MM.1S (cell line): ENCODE data around the gene CMTM7.

Experiments
- DNase-seq: peaks from one replicate; pipeline ENCODE4 v3.0.0-alpha.2; 2015
- H2AFZ ChIP-seq: fragments of 300-600 bp; sonication (generic); 2 replicates; pipeline ENCODE4 v1.6.0; 2016; ENCODE audit warnings: antibody characterized with exemption, low read length
- H3F3A ChIP-seq: fragments of 300-600 bp; sonication (generic); 2 replicates; pipeline ENCODE4 v1.6.1; 2016; ENCODE audit warnings: mild to moderate bottlenecking, antibody characterized with exemption, low read length, moderate library complexity, mixed read lengths; ENCODE audit not compliant: insufficient read depth
- H3K27ac ChIP-seq: fragments of 300-600 bp; sonication (generic); 2 replicates; pipeline ENCODE4 v1.5.1; 2016; ENCODE audit warnings: mild to moderate bottlenecking, low read length
- H3K27me3 ChIP-seq: fragments of 300-600 bp; sonication (generic); replicated peaks from 2 replicates; pipeline ENCODE4 v1.6.0; 2016; ENCODE audit warnings: low read length; ENCODE audit not compliant: insufficient read depth
- H3K36me3 ChIP-seq: fragments of 300-600 bp; sonication (generic); replicated peaks from 2 replicates; pipeline ENCODE4 v1.6.1; 2016; ENCODE audit warnings: mild to moderate bottlenecking, low read length, mixed read lengths; ENCODE audit not compliant: insufficient read depth
- H3K4me1 ChIP-seq: fragments of 300-600 bp; sonication (generic); 2 replicates; pipeline ENCODE4 v1.6.1; 2016; ENCODE audit warnings: low read length, mixed read lengths
- H3K4me2 ChIP-seq: fragments of 300-600 bp; sonication (generic); 2 replicates; pipeline ENCODE4 v1.6.0; 2016; ENCODE audit warnings: low read depth, low read length
- H3K4me3 ChIP-seq: fragments of 300-600 bp; sonication (generic); 2 replicates; pipeline ENCODE4 v1.5.1; 2016; ENCODE audit warnings: low read length, mixed read lengths
- H3K79me2 ChIP-seq: fragments of 300-600 bp; sonication (generic); 2 replicates; pipeline ENCODE4 v1.6.1; 2016; ENCODE audit warnings: mixed run types, low read length, mixed read lengths
- H3K9ac ChIP-seq: fragments of 300-600 bp; sonication (generic); 2 replicates; pipeline ENCODE4 v1.6.1; 2016; ENCODE audit warnings: low read length, mixed read lengths
- H3K9me2 ChIP-seq: fragments of 300-600 bp; sonication (generic); replicated peaks from 2 replicates; pipeline ENCODE4 v1.6.1; 2016; ENCODE audit warnings: mild to moderate bottlenecking, low read length, mixed read lengths; ENCODE audit not compliant: insufficient read depth
- H3K9me3 ChIP-seq: fragments of 300-600 bp; sonication (generic); replicated peaks from 2 replicates; pipeline ENCODE4 v1.6.1; 2016; ENCODE audit warnings: mild to moderate bottlenecking, low read length, mixed read lengths; ENCODE audit not compliant: insufficient read depth
- H4K20me1 ChIP-seq: fragments of 300-600 bp; sonication (generic); 2 replicates; pipeline ENCODE4 v1.6.1; 2016; ENCODE audit warnings: mild to moderate bottlenecking, low read length, moderate library complexity, mixed read lengths; ENCODE audit not compliant: insufficient read depth
- EZH2 ChIP-seq: fragments of 300-600 bp; sonication (generic); optimal IDR thresholded peaks from 2 replicates; pipeline ENCODE3; 2017; ENCODE audit warnings: low read depth, mild to moderate bottlenecking, antibody characterized with exemption, low read length, mixed read lengths
- EZH2phosphoT487 ChIP-seq: fragments of 300-600 bp; sonication (generic); IDR thresholded peaks from 2 replicates; pipeline ENCODE4 v1.6.1; 2018; ENCODE audit warnings: antibody characterized with exemption, low read length
- TF ChIP-seq, protein P1 (sequence below): fragments of 300-600 bp; sonication (generic); IDR thresholded peaks from 2 replicates; pipeline ENCODE4 v1.5.1; 2016; ENCODE audit warnings: antibody characterized with exemption, low read length, mixed read lengths

The CMTM7 gene

DNA sequence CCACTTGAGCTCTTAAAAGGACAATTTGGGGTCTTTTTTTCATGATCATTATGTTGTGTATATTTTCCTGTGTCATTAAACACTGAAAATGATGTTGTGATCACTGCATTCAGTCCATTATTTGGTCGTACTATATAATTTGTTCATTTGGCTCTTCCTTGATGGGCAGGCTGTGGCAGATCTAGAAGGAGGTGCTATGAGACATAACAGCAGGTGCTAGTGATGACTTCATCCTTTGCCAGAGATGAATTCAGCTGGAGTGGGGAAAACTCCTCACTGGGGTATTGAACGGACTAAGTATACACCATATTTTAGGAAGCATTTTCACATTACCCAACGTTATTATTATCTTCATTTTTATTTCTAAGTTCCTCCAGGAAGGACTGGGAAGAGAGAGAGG is 12.0 kb downstream of the CMTM7 start:
- Histone ChIP-seq H3K4me1 (peaks cover 11% of the 10 kb centered on the region), H3K79me2 (no peaks in the 10 kb centered on the region; the same call in 1 of the 2 replicates), H4K20me1 (no peaks in the 10 kb centered on the region), H3K9me2 (no peaks in the 10 kb centered on the region), H3K36me3 (no peaks in the 10 kb centered on the region), H3K4me3 (no peak overlapping the region), H3K27me3 (no peaks in the 10 kb centered on the region), H3F3A (peaks cover 7% of the 10 kb centered on the region; the same call in 1 of the 2 replicates), H3K9me3 (no peaks in the 10 kb centered on the region), H3K27ac (no peak overlapping the region), H3K4me2 (no peak overlapping the region), H3K9ac (no peak overlapping the region), H2AFZ (no peak overlapping the region)
- DNase-seq = no peak
- no peak for TF ChIP-seq EZH2phosphoT487
- no peak for TF ChIP-seq EZH2
- TF ChIP-seq, protein P1, sequence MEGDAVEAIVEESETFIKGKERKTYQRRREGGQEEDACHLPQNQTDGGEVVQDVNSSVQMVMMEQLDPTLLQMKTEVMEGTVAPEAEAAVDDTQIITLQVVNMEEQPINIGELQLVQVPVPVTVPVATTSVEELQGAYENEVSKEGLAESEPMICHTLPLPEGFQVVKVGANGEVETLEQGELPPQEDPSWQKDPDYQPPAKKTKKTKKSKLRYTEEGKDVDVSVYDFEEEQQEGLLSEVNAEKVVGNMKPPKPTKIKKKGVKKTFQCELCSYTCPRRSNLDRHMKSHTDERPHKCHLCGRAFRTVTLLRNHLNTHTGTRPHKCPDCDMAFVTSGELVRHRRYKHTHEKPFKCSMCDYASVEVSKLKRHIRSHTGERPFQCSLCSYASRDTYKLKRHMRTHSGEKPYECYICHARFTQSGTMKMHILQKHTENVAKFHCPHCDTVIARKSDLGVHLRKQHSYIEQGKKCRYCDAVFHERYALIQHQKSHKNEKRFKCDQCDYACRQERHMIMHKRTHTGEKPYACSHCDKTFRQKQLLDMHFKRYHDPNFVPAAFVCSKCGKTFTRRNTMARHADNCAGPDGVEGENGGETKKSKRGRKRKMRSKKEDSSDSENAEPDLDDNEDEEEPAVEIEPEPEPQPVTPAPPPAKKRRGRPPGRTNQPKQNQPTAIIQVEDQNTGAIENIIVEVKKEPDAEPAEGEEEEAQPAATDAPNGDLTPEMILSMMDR = no peak

DNA sequence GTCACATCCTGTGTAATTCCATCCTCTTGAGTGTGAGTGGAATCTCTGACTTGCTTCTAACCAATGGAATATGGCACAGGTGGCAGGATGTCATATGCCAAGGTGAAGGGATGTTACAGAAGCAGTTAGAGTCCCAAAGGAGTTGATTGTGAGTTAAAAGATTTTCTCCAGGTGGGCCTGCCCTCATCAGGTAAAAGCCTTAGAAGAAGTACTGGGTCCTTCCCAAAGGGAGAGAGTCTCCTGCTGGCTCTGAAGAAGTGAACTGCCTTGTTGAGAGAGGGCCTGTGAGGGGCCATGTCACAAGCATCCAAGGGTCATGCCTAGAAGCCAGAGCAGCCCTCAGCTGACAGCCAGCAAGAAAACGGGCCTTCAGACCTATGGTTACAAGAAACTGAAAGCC is 13.1 kb downstream of the CMTM7 start:
- Histone ChIP-seq H3K36me3 (no peaks in the 10 kb centered on the region), H3K9ac (no peak overlapping the region), H3F3A (peaks cover 7% of the 10 kb centered on the region; the same call in 1 of the 2 replicates), H3K4me1 (peaks cover 11% of the 10 kb centered on the region), H3K79me2 (no peaks in the 10 kb centered on the region), H3K27ac (no peak overlapping the region), H3K4me3 (no peak overlapping the region), H3K4me2 (no peak overlapping the region), H3K9me2 (no peaks in the 10 kb centered on the region), H4K20me1 (no peaks in the 10 kb centered on the region), H3K27me3 (no peaks in the 10 kb centered on the region), H2AFZ (no peak overlapping the region), H3K9me3 (no peaks in the 10 kb centered on the region)
- DNase-seq = no peak
- TF ChIP-seq EZH2 = no peak

DNA sequence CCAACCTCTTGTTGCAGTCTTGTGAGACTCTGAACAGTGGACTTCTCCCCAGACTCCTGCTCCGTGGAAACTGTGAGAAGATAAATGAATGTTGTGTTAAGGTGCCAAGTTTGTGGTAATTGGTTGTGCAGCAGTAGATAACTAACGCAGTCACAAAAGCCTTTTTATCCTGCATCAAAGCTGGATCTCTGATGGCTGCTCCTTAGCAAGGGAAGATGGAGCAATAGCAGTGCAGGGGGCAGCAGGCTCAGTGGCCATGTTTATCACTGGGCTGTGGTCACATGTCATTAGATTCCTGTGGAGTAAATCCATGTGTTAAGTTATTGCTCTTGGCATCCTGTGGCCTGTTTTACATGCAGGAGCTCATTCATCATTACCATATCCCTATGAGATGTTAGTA is 13.5 kb downstream of the CMTM7 start:
- Histone ChIP-seq H3K27ac (no peak overlapping the region), H3K4me3 (no peak overlapping the region), H3K79me2 (no peaks in the 10 kb centered on the region), H3K9me3 (no peaks in the 10 kb centered on the region), H3K36me3 (no peaks in the 10 kb centered on the region), H3K9ac (no peak overlapping the region), H3K4me2 (no peak overlapping the region), H3F3A (peaks cover 7% of the 10 kb centered on the region; the same call in 1 of the 2 replicates), H2AFZ (no peak overlapping the region), H3K27me3 (no peaks in the 10 kb centered on the region), H3K9me2 (no peaks in the 10 kb centered on the region), H4K20me1 (no peaks in the 10 kb centered on the region), H3K4me1 (peaks cover 11% of the 10 kb centered on the region)
- no peak for DNase-seq
- TF ChIP-seq EZH2 (no peak), EZH2phosphoT487 (no peak)
- TF ChIP-seq, protein P1 = no peak

DNA sequence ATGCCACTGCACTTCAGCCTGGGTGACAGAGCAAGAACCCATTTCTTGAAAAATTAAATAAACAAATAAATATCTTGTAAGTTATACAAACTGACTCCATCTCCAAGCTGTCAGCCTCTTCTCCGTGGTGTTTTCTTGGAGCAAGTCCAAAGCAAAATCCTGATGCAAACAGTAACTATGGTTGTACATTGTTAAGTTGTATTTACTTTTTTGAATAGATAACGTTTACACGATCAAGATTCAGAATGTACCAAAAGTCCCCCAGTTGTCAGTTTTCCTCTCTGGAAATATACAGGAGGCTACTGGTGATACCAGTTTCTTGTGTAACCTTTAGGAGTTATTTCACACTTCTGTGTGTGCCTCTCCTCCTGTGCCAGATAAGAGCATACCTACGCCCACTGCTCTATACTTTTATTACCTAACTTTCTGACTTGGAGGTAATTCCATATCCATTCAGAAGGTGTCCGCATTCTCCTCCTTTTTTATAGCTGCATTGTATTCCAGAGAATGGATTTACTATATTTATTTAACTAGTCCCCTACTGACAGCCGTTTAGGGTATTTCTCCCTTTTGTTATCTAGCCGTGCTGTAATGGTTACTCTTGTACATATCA is 14.2 kb downstream of the CMTM7 start:
- Histone ChIP-seq H3K79me2 (no peaks in the 10 kb centered on the region), H3K27ac (no peak overlapping the region), H2AFZ (no peak overlapping the region), H3K36me3 (no peaks in the 10 kb centered on the region), H3K4me2 (no peak overlapping the region), H3K9ac (no peak overlapping the region), H3K4me3 (no peak overlapping the region), H3F3A (peaks cover 4% of the 10 kb centered on the region; the same call in 1 of the 2 replicates), H3K9me3 (no peaks in the 10 kb centered on the region), H3K4me1 (peaks cover 11% of the 10 kb centered on the region), H3K27me3 (no peaks in the 10 kb centered on the region), H4K20me1 (no peaks in the 10 kb centered on the region), H3K9me2 (no peaks in the 10 kb centered on the region)
- no peak for DNase-seq
- TF ChIP-seq, protein P1 = no peak
- TF ChIP-seq EZH2phosphoT487 (no peak), EZH2 (no peak)
